ENCODE results near the gene CPNE1. TPM values are rescaled to one million over a fixed set of nuclear protein-coding genes. Genes with fewer than 3 reads are reported as not detected.
A peak's percentile ranks its signal among the peaks of the same experiment; 100 is the strongest.

The CPNE1 gene
- total RNA-seq, 1 donor from 2014 or later: 264 TPM

GRCh38 chr20:35680452-35681183 is 15.9 kb upstream of the CPNE1 start:
- Mint-ChIP-seq H3K4me3 (peak overlapping the region; percentile 2), H3K9me3 (no peaks in the 10 kb centered on the region), H3K27ac (peak overlapping the region; percentile 57), H3K27me3 (no peaks in the 10 kb centered on the region), H3K4me1 (peaks cover 14% of the 10 kb centered on the region), H3K36me3 (ENCODE audit: low read depth) (peaks cover 25% of the 10 kb centered on the region)
- ATAC-seq (ENCODE audit: low read depth) (peak; percentile 78), DNase-seq (no peak)
- intact Hi-C loops (cut with micrococcal nuclease): no loop called here
- ChIA-PET POLR2A (interaction anchor here (0.5 to 1.6 kb wide), 4 partner anchors 17 to 95 kb away, joined by 3 to 10 read pairs (median 5); partner anchors contain the start of gene RBM39), CTCF (no interaction called here)
- TF ChIP-seq CTCF (IDR thresholded peaks at IDR 0.05): no peak

GRCh38 chr20:35674921-35675320 is 10.2 kb upstream of the CPNE1 start:
- ChIA-PET POLR2A (interaction anchor here (0.6 kb wide), 1 partner anchor 144 kb away, joined by 4 read pairs; no protein-coding TSS in a partner anchor), CTCF (no interaction called here)
- no peak overlapping the region for H3K4me3 Mint-ChIP-seq
- no peaks in the 10 kb centered on the region for H3K9me3 Mint-ChIP-seq
- H3K4me1 Mint-ChIP-seq: peaks cover under 1% of the 10 kb centered on the region
- no peak for ATAC-seq (ENCODE audit: low read depth)
- no peaks in the 10 kb centered on the region for H3K27me3 Mint-ChIP-seq
- peaks cover 49% of the 10 kb centered on the region for H3K36me3 Mint-ChIP-seq (ENCODE audit: low read depth)
- TF ChIP-seq CTCF (IDR thresholded peaks at IDR 0.05): no peak
- intact Hi-C loops (cut with micrococcal nuclease): no loop called here
- no peak for DNase-seq
- no peak overlapping the region for H3K27ac Mint-ChIP-seq

- no peaks in the 10 kb centered on the region for H3K9me3 Mint-ChIP-seq
- peaks cover 55% of the 10 kb centered on the region for H3K36me3 Mint-ChIP-seq (ENCODE audit: low read depth)
- no peak for TF ChIP-seq CTCF (IDR thresholded peaks at IDR 0.05)
- H3K27me3 Mint-ChIP-seq: no peaks in the 10 kb centered on the region
- no peak overlapping the region for H3K27ac Mint-ChIP-seq
- POLR2A ChIA-PET: no interaction called here
- intact Hi-C loops (cut with micrococcal nuclease): no loop called here
- CTCF ChIA-PET: no interaction called here
- no peak overlapping the region for H3K4me3 Mint-ChIP-seq
- no peak for DNase-seq
- no peak for ATAC-seq (ENCODE audit: low read depth)
- H3K4me1 Mint-ChIP-seq: no peaks in the 10 kb centered on the region
Measured at GRCh38 chr20:35673884-35674283, 9.2 kb upstream of the CPNE1 start.

GRCh38 chr20:35669681-35670080 is 5.0 kb upstream of the CPNE1 start:
- ATAC-seq (ENCODE audit: low read depth) (no peak), DNase-seq (no peak)
- no peaks in the 10 kb centered on the region for H3K27me3 Mint-ChIP-seq
- H3K4me3 Mint-ChIP-seq: no peak overlapping the region
- H3K27ac Mint-ChIP-seq: no peak overlapping the region
- H3K4me1 Mint-ChIP-seq: peaks cover 5% of the 10 kb centered on the region
- no peak for TF ChIP-seq CTCF (IDR thresholded peaks at IDR 0.05)
- ChIA-PET POLR2A (interaction anchor here (0.5 kb wide), 2 partner anchors 11 to 150 kb away, joined by 3 to 4 read pairs; no protein-coding TSS in a partner anchor), CTCF (no interaction called here)
- H3K9me3 Mint-ChIP-seq: no peaks in the 10 kb centered on the region
- peaks cover 59% of the 10 kb centered on the region for H3K36me3 Mint-ChIP-seq (ENCODE audit: low read depth)
- intact Hi-C loops (cut with micrococcal nuclease): no loop called here

- H3K4me1 Mint-ChIP-seq: peaks cover 5% of the 10 kb centered on the region
- no peak for TF ChIP-seq CTCF (IDR thresholded peaks at IDR 0.05)
- no peak for ATAC-seq (ENCODE audit: low read depth)
- H3K4me3 Mint-ChIP-seq: no peak overlapping the region
- intact Hi-C loops (cut with micrococcal nuclease): no loop called here
- ChIA-PET POLR2A (interaction anchor here (0.5 kb wide), 1 partner anchor 150 kb away, joined by 4 read pairs; no protein-coding TSS in a partner anchor), CTCF (no interaction called here)
- no peaks in the 10 kb centered on the region for H3K9me3 Mint-ChIP-seq
- DNase-seq: no peak
- H3K27ac Mint-ChIP-seq: no peak overlapping the region
- peaks cover 59% of the 10 kb centered on the region for H3K36me3 Mint-ChIP-seq (ENCODE audit: low read depth)
- no peaks in the 10 kb centered on the region for H3K27me3 Mint-ChIP-seq
Measured at GRCh38 chr20:35669221-35669620, 4.5 kb upstream of the CPNE1 start.
